K562 (cell line): ENCODE measurements around the gene SLC4A4. TPM values are rescaled to one million over a fixed set of nuclear protein-coding genes. Genes with fewer than 3 reads are reported as not detected.

Source experiments
- ATAC-seq: fragments of 200-7000 bp; cut with Tn5 transposase; 3 replicates; pipeline ENCODE4 v1.9.1; 2020; ENCODE audit warnings: moderate library complexity
- BruUV-seq: library from RNA; stranded (reverse); fragments of 400-500 nt; replicated peaks from 2 replicates; lab custom pipeline; 2021; lab: Mats Ljungman, UMichigan
- CTCF ChIA-PET: fragments of 300-600 bp; formaldehyde crosslinking; extraction: SDS; loops from one replicate; lab custom pipeline; 2021; ENCODE audit warnings: low intra/inter-chr PET ratio; lab: Yijun Ruan, JAX
- POLR2A ChIA-PET: fragments of 300-600, 350-650 bp; sonication (Branson Sonifier 250); formaldehyde crosslinking; extraction: SDS; loops from one replicate; lab custom pipeline; 2021; ENCODE audit warnings: antibody characterized with exemption, inconsistent platforms; lab: Yijun Ruan, JAX
- DNase-seq, 4 experiments: peaks; one replicate each; pipeline versions ENCODE4 v3.0.0 to v3.0.0-alpha.2; 2011 to 2018; ENCODE audit warnings: low spot score in 3 of 4, mixed read lengths in 3 of 4; ENCODE audit errors: extremely low read depth in 1 of 4
- FAIRE-seq: peaks from 2 replicates; lab custom pipeline; 2011; peaks lifted over from hg19 to GRCh38; lab: Jason Lieb, UNC
- H2AFZ ChIP-seq: 2 replicates; pipeline ENCODE4 v1.6.0; 2011; ENCODE audit warnings: low read depth, low read length, control low read depth, inconsistent platforms
- H3K27ac ChIP-seq: fragments of 200-600 bp; 3 replicates; pipeline ENCODE4 v1.8.0; 2011; ENCODE audit warnings: low read depth, mild to moderate bottlenecking, control low read depth, inconsistent platforms, low read length, moderate library complexity, mixed read lengths; ENCODE audit errors: extremely low read depth
- H3K27me3 ChIP-seq, 2 experiments: fragments of 300-600 bp in 1 of 2; 2 replicates in 1 of 2; 3 replicates in 1 of 2; pipeline versions ENCODE4 v1.6.0 to v1.8.0; 2011; ENCODE audit warnings: inconsistent platforms in 2 of 2, low read length in 2 of 2, mild to moderate bottlenecking in 1 of 2, mixed read lengths in 1 of 2, moderate library complexity in 1 of 2; ENCODE audit not compliant: control insufficient read depth in 2 of 2, insufficient read depth in 2 of 2
- H3K36me3 ChIP-seq: fragments of 300-600 bp; 3 replicates; pipeline ENCODE4 v1.8.0; 2011; ENCODE audit warnings: mild to moderate bottlenecking, low read length, inconsistent platforms; ENCODE audit not compliant: control insufficient read depth, insufficient read depth
- H3K4me1 ChIP-seq, 2 experiments: fragments of 200-600 bp in 1 of 2; replicated peaks in 1 of 2; 2 replicates in 1 of 2; 3 replicates in 1 of 2; pipeline versions ENCODE4 v1.5.1 to v1.8.0; 2011; ENCODE audit warnings: inconsistent platforms in 2 of 2, low read length in 2 of 2, mild to moderate bottlenecking in 1 of 2, mixed read lengths in 1 of 2, moderate library complexity in 1 of 2; ENCODE audit not compliant: control insufficient read depth in 2 of 2, insufficient read depth in 2 of 2
- H3K4me2 ChIP-seq: 2 replicates; pipeline ENCODE4 v1.6.1; 2011; ENCODE audit warnings: low read length, control low read depth, inconsistent platforms, mixed read lengths; ENCODE audit not compliant: insufficient read depth
- H3K4me3 ChIP-seq: fragments of 200-600 bp; sonication (generic), shearing (Covaris generic); 2 replicates; pipeline ENCODE4 v1.5.1; 2016; ENCODE audit warnings: control low read depth, inconsistent platforms
- H3K79me2 ChIP-seq: fragments of 200-600 bp; 3 replicates; pipeline ENCODE4 v1.8.0; 2011; ENCODE audit warnings: low read length, inconsistent platforms; ENCODE audit not compliant: control insufficient read depth, insufficient read depth
- H3K9ac ChIP-seq, 2 experiments: 2 replicates each; pipeline versions ENCODE4 v1.6.0 to v1.6.1; 2011; ENCODE audit warnings: low read depth in 2 of 2, low read length in 2 of 2, control low read depth in 1 of 2, inconsistent platforms in 1 of 2, mild to moderate bottlenecking in 1 of 2, mixed read lengths in 1 of 2; ENCODE audit not compliant: insufficient read depth in 1 of 2
- H3K9me1 ChIP-seq: one replicate; pipeline ENCODE4 v1.6.0; 2011; ENCODE audit warnings: inconsistent platforms, mild to moderate bottlenecking, low read length, moderate library complexity; ENCODE audit not compliant: control insufficient read depth, insufficient read depth
- H3K9me3 ChIP-seq: replicated peaks from 2 replicates; pipeline ENCODE4 v1.5.1; 2011; ENCODE audit warnings: low read depth, low read length, inconsistent platforms; ENCODE audit not compliant: control insufficient read depth, insufficient read depth
- H4K20me1 ChIP-seq: replicated peaks from 2 replicates; pipeline ENCODE4 v1.6.1; 2011; ENCODE audit warnings: low read length, inconsistent platforms, mixed read lengths; ENCODE audit not compliant: control insufficient read depth, insufficient read depth
- GATA2 ChIP-seq: sonication (generic); formaldehyde crosslinking; IDR thresholded peaks from 2 replicates; pipeline ENCODE4 v1.4.0; 2020; ENCODE audit warnings: mild to moderate bottlenecking, missing genetic modification reagents
- GATAD2B ChIP-seq: fragments of 450-650 bp; IDR thresholded peaks from 2 replicates; pipeline ENCODE4 v1.6.1; 2017; ENCODE audit warnings: mild to moderate bottlenecking, borderline replicate concordance
- MAFF ChIP-seq: IDR thresholded peaks from 2 replicates; pipeline ENCODE4 v1.6.1; 2012; ENCODE audit warnings: low read length, improper control_type of control experiment
- MAFG ChIP-seq: fragments of 450-650 bp; conservative IDR thresholded peaks from 2 replicates; pipeline ENCODE4 v1.6.1; 2016; ENCODE audit warnings: missing genetic modification characterization, missing compliant biosample characterization
- MEF2D ChIP-seq: conservative IDR thresholded peaks from 2 replicates; pipeline ENCODE4 v1.6.1; 2016; ENCODE audit warnings: low read depth, missing genetic modification characterization, missing compliant biosample characterization
- NR2C2 ChIP-seq, 2 experiments: fragments of 200-800 bp in 1 of 2; sonication (Bioruptor generic) in 1 of 2; sonication (generic) in 1 of 2; formaldehyde crosslinking in 1 of 2; IDR thresholded peaks; 2 replicates each; pipeline versions ENCODE4 v1.6.1 to v1.8.0; 2016 to 2022; ENCODE audit warnings: mild to moderate bottlenecking in 1 of 2, missing compliant biosample characterization in 1 of 2, missing genetic modification characterization in 1 of 2, missing genetic modification reagents in 1 of 2
- RBM34 ChIP-seq: fragments of 200-400 bp; formaldehyde crosslinking; IDR thresholded peaks from 2 replicates; pipeline ENCODE4 v1.6.1; 2018; ENCODE audit warnings: low read length, borderline replicate concordance; ENCODE audit not compliant: insufficient read depth
- WHSC1 ChIP-seq: IDR thresholded peaks from one replicate; pipeline ENCODE4 v1.6.1; 2012; ENCODE audit warnings: low read length, control low read depth, inconsistent platforms
- in situ Hi-C: fragments of 300-500 bp; cut with MboI; formaldehyde crosslinking; loops from 4 replicates; pipeline ENCODE4 v1.15.0; 2018; ENCODE audit warnings: inconsistent platforms, mixed read lengths
- intact Hi-C: fragments of 100-400 bp; cut with micrococcal nuclease; formaldehyde crosslinking; loops from 2 replicates; pipeline ENCODE4 v1.14.2; 2022
- polyA plus RNA-seq, 8 experiments: library from polyadenylated mRNA; depleted of rRNA in 4 of 8; stranded (reverse) in 5 of 8; unstranded in 3 of 8; fragments of >200 nt; fragmentation: Nextera tagmentation in 2 of 8; fragmentation: Illumina TruSeq in 1 of 8; extraction: Ambion mirVana in 2 of 8; extraction: Trizol in 1 of 8; gene quantifications; 2 replicates each; pipeline versions ENCODE4 v1.2.1 to v1.2.3, GENCODE V29; 2011 to 2014; ENCODE audit warnings: inconsistent platforms in 1 of 8, missing spikeins in 1 of 8
- total RNA-seq, 7 experiments: library from RNA; depleted of rRNA in 6 of 7; stranded (reverse); fragments of >200 nt in 6 of 7; fragmentation: Illumina TruSeq in 2 of 7; extraction: Trizol in 2 of 7; gene quantifications; 2 replicates each; pipeline versions ENCODE4 v1.2.1 to v1.2.3, GENCODE V29; 2011 to 2021; ENCODE audit warnings: low replicate concordance in 1 of 7
- TF ChIP-seq, protein P1 (sequence below), 2 experiments: fragments of 450-650 bp; formaldehyde crosslinking in 1 of 2; IDR thresholded peaks; 2 replicates each; pipeline versions ENCODE4 v1.4.0 to v1.6.1; 2014 to 2020; ENCODE audit warnings: mild to moderate bottlenecking in 2 of 2, borderline replicate concordance in 1 of 2, low read depth in 1 of 2
- TF ChIP-seq, protein P2 (sequence below): fragments of 150-350 bp; IDR thresholded peaks from 2 replicates; pipeline ENCODE4 v1.6.1; 2014; ENCODE audit warnings: low read depth, mild to moderate bottlenecking, low read length, borderline replicate concordance

SLC4A4 gene
- total and polyA plus RNA-seq, 9 of the 15 experiments (the other 6 are each of a cell fraction or from before 2014, with no cell fraction given) = 0.01 to 0.18 (median 0.07) TPM; not detected in 2

DNA sequence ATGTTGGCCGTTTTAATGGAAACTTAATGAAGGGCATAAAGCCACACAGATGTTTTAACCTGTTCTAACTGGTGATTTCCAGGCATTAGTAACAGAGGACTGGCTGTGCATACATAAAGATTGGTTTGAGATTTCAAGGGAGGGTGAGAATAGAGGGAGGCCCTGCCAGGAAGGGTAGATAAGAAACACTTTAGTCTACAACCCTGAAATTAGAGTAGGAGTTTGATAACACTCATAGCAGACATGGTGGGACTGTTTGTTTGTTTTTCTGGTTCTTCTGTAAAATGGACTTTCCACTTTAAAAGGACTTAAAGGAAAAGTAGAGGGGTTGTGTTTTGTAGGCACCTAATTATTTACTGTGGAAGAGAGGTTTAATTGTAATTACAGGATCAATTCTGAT, 16.2 kb downstream of the SLC4A4 start (continued):
- TF ChIP-seq, protein P1, sequence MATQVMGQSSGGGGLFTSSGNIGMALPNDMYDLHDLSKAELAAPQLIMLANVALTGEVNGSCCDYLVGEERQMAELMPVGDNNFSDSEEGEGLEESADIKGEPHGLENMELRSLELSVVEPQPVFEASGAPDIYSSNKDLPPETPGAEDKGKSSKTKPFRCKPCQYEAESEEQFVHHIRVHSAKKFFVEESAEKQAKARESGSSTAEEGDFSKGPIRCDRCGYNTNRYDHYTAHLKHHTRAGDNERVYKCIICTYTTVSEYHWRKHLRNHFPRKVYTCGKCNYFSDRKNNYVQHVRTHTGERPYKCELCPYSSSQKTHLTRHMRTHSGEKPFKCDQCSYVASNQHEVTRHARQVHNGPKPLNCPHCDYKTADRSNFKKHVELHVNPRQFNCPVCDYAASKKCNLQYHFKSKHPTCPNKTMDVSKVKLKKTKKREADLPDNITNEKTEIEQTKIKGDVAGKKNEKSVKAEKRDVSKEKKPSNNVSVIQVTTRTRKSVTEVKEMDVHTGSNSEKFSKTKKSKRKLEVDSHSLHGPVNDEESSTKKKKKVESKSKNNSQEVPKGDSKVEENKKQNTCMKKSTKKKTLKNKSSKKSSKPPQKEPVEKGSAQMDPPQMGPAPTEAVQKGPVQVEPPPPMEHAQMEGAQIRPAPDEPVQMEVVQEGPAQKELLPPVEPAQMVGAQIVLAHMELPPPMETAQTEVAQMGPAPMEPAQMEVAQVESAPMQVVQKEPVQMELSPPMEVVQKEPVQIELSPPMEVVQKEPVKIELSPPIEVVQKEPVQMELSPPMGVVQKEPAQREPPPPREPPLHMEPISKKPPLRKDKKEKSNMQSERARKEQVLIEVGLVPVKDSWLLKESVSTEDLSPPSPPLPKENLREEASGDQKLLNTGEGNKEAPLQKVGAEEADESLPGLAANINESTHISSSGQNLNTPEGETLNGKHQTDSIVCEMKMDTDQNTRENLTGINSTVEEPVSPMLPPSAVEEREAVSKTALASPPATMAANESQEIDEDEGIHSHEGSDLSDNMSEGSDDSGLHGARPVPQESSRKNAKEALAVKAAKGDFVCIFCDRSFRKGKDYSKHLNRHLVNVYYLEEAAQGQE (IDR thresholded peaks at IDR 0.05; ENCODE audit: borderline replicate concordance) = 0 out of 2 replicates have a peak, but pooled peaks have one; percentile 8
- TF ChIP-seq, protein P1 (CRISPR knock-in tag; IDR thresholded peaks at IDR 0.05; ENCODE audit: low read depth) = no peak
- TF ChIP-seq MAFG (tag) = no peak

DNA sequence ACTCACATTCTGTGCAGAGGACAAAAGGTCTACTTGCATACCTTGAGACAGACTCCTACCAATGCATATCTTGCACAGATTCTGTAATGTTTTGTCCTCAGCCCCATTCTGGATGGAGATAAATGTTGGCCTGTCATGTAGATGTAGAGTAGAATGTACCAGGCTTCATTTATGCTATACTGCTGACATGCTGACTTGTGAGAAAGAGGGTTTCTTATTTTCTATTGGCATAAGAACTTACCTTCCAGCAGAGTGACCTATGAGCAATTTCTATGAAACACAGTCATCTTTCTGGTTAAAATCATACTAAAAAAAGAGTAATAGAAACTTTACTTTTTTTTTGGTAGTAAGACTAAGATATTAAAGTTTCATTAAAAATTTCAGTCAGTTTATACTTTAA, 17.2 kb downstream of the SLC4A4 start:
- Histone ChIP-seq H3K36me3 (no peaks in the 10 kb centered on the region), H4K20me1 (no peaks in the 10 kb centered on the region), H3K27me3 (no peaks in the 10 kb centered on the region; a peak in 1 of 5 replicates), H3K9me1 (no peaks in the 10 kb centered on the region), H3K4me1 (no peaks in the 10 kb centered on the region), H3K4me3 (no peak overlapping the region), H2AFZ (no peak overlapping the region), H3K4me2 (no peak overlapping the region), H3K9me3 (no peaks in the 10 kb centered on the region), H3K79me2 (no peaks in the 10 kb centered on the region), H3K9ac (no peak overlapping the region), H3K27ac (no peak overlapping the region)
- intact Hi-C loops = no loop called here
- POLR2A ChIA-PET = no interaction called here
- BruUV-seq = no TSS peak
- no peak for FAIRE-seq
- in situ Hi-C loops = no loop called here
- CTCF ChIA-PET = no interaction called here
- no peak for ATAC-seq
- no peak for DNase-seq
- TF ChIP-seq RBM34 (no peak), GATA2 (CRISPR knock-in tag) (no peak), WHSC1 (no peak), NR2C2 (CRISPR knock-in tag; IDR thresholded peaks at IDR 0.05) (no peak), NR2C2 (tag; IDR thresholded peaks at IDR 0.05) (no peak), MEF2D (tag) (no peak), GATAD2B (no peak), MAFF (no peak)
- TF ChIP-seq, protein P2, sequence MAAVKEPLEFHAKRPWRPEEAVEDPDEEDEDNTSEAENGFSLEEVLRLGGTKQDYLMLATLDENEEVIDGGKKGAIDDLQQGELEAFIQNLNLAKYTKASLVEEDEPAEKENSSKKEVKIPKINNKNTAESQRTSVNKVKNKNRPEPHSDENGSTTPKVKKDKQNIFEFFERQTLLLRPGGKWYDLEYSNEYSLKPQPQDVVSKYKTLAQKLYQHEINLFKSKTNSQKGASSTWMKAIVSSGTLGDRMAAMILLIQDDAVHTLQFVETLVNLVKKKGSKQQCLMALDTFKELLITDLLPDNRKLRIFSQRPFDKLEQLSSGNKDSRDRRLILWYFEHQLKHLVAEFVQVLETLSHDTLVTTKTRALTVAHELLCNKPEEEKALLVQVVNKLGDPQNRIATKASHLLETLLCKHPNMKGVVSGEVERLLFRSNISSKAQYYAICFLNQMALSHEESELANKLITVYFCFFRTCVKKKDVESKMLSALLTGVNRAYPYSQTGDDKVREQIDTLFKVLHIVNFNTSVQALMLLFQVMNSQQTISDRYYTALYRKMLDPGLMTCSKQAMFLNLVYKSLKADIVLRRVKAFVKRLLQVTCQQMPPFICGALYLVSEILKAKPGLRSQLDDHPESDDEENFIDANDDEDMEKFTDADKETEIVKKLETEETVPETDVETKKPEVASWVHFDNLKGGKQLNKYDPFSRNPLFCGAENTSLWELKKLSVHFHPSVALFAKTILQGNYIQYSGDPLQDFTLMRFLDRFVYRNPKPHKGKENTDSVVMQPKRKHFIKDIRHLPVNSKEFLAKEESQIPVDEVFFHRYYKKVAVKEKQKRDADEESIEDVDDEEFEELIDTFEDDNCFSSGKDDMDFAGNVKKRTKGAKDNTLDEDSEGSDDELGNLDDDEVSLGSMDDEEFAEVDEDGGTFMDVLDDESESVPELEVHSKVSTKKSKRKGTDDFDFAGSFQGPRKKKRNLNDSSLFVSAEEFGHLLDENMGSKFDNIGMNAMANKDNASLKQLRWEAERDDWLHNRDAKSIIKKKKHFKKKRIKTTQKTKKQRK = no peak
